SK-N-SH treated with all-trans-retinoic acid at 6 μM for 48 hours (cell line): ENCODE results near the gene MPST.

Experiments used
- ATAC-seq: fragments of 200-7000 bp; cut with Tn5 transposase; 3 replicates; pipeline ENCODE4 v1.9.1; 2020; ENCODE audit warnings: mild to moderate bottlenecking, moderate library complexity
- CREB5 ChIP-seq: fragments of 250-450 bp; sonication (Bioruptor Pico); IDR thresholded peaks from 2 replicates; pipeline ENCODE4 v1.5.1; 2020; ENCODE audit warnings: low read depth, mild to moderate bottlenecking, moderate library complexity
- OSR1 ChIP-seq: fragments of 250-450 bp; sonication (Bioruptor Pico); IDR thresholded peaks from 2 replicates; pipeline ENCODE4 v1.8.0; 2022; ENCODE audit warnings: moderate library complexity, mild to moderate bottlenecking, inconsistent platforms
- PATZ1 ChIP-seq: fragments of 250-450 bp; sonication (Bioruptor Pico); IDR thresholded peaks from 2 replicates; pipeline ENCODE4 v1.8.0; 2020; ENCODE audit warnings: mild to moderate bottlenecking, moderate library complexity, borderline replicate concordance
- RARB ChIP-seq: fragments of 250-450 bp; sonication (Bioruptor Pico); IDR thresholded peaks from 2 replicates; pipeline ENCODE4 v1.8.0; 2021; ENCODE audit warnings: mild to moderate bottlenecking, moderate library complexity
- TCF4 ChIP-seq: fragments of 250-450 bp; sonication (Bioruptor Pico); IDR thresholded peaks from 2 replicates; pipeline ENCODE4 v1.8.0; 2021; ENCODE audit warnings: mild to moderate bottlenecking, moderate library complexity, borderline replicate concordance
- TOX ChIP-seq: fragments of 250-450 bp; sonication (Bioruptor Pico); IDR thresholded peaks from 2 replicates; pipeline ENCODE4 v1.8.0; 2021; ENCODE audit warnings: mild to moderate bottlenecking, moderate library complexity, borderline replicate concordance
- TSHZ2 ChIP-seq: fragments of 250-450 bp; sonication (Bioruptor Pico); IDR thresholded peaks from 2 replicates; pipeline ENCODE4 v1.5.0; 2020; ENCODE audit warnings: mild to moderate bottlenecking, moderate library complexity
- ZFP3 ChIP-seq: fragments of 250-450 bp; sonication (Bioruptor Pico); IDR thresholded peaks from 2 replicates; pipeline ENCODE4 v1.5.0; 2020; ENCODE audit warnings: mild to moderate bottlenecking, moderate library complexity
- ZFP30 ChIP-seq: fragments of 450-650 bp; formaldehyde crosslinking; IDR thresholded peaks from 2 replicates; pipeline ENCODE4 v1.5.0; 2022; ENCODE audit warnings: mild to moderate bottlenecking, moderate library complexity
- ZNF565 ChIP-seq: fragments of 450-650 bp; formaldehyde crosslinking; conservative IDR thresholded peaks from 2 replicates; pipeline ENCODE4 v1.5.0; 2020; ENCODE audit warnings: low read depth, mild to moderate bottlenecking, moderate library complexity
- ZNF70 ChIP-seq: fragments of 450-650 bp; formaldehyde crosslinking; IDR thresholded peaks from 2 replicates; pipeline ENCODE4 v1.5.0; 2020; ENCODE audit warnings: mild to moderate bottlenecking, moderate library complexity
- TF ChIP-seq, protein P1 (sequence below): fragments of 250-450 bp; sonication (Bioruptor Pico); IDR thresholded peaks from 2 replicates; pipeline ENCODE4 v1.5.1; 2021; ENCODE audit warnings: mild to moderate bottlenecking, moderate library complexity

MPST gene

DNA sequence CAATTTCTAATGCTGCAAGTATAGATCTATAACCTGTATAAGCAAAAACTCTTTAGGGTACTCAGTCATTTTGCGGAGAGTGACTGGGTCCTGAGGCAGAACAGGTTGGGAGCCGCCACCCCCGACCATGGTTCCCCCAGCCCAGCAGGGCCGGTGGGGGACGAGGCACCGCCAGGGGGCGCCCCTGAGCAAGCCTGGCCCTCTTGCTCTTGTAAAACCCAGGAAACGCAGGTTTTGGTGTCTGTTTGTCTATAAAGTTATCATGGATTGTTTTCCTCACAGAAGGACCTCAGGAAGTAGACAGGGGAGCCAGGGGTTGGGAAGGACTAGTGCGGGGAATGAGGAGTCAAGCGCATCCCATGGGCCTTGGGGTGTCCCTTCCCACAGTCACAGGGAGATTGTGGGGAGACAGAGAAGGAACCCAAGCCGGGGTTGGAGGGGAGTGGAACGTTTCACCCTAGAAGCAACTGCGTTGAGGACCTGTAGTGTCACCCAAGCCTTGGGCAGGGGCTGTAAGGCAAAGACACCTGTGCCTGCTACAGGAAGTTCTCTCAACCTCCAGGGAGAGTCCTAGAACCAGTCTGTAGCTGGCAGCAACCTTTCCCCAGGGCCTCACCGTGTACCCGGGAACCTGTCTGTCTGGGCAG, 58.4 kb downstream of the MPST start:
- TF ChIP-seq TCF4 (CRISPR knock-in tag), result no peak
- no peak for TF ChIP-seq ZFP30
- no peak for TF ChIP-seq RARB (CRISPR knock-in tag)
- TF ChIP-seq, protein P1, sequence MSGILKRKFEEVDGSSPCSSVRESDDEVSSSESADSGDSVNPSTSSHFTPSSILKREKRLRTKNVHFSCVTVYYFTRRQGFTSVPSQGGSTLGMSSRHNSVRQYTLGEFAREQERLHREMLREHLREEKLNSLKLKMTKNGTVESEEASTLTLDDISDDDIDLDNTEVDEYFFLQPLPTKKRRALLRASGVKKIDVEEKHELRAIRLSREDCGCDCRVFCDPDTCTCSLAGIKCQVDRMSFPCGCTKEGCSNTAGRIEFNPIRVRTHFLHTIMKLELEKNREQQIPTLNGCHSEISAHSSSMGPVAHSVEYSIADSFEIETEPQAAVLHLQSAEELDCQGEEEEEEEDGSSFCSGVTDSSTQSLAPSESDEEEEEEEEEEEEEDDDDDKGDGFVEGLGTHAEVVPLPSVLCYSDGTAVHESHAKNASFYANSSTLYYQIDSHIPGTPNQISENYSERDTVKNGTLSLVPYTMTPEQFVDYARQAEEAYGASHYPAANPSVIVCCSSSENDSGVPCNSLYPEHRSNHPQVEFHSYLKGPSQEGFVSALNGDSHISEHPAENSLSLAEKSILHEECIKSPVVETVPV (CRISPR knock-in tag), result no peak
- no peak for TF ChIP-seq TOX (CRISPR knock-in tag)
- TF ChIP-seq ZNF70 (CRISPR knock-in tag), result no peak
- TF ChIP-seq OSR1 (CRISPR knock-in tag), result no peak
- no peak for TF ChIP-seq PATZ1
- TF ChIP-seq ZNF565, result no peak
- TF ChIP-seq CREB5 (CRISPR knock-in tag), result no peak
- TF ChIP-seq ZFP3 (CRISPR knock-in tag), result no peak
- TF ChIP-seq, all 23 proteins: peak for 0
- ATAC-seq, result peak; percentile 79

GRCh38 chr22:37079158-37079557, 59.6 kb downstream of the MPST start:
- no peak for ATAC-seq
- TF ChIP-seq ZFP3 (CRISPR knock-in tag) (no peak), CREB5 (CRISPR knock-in tag) (no peak), TOX (CRISPR knock-in tag) (no peak), TSHZ2 (CRISPR knock-in tag) (no peak)
- TF ChIP-seq, all 23 proteins: peak for 0
